Measurements from ENCODE around the gene REXO2. TPM values are rescaled to one million over a fixed set of nuclear protein-coding genes. Genes with fewer than 3 reads are reported as not detected.

The REXO2 gene
- total RNA-seq, 1 experiment from 2014 or later, result 72.5 TPM

GRCh38 chr11:114496915-114497314 is 57.6 kb downstream of the REXO2 start:
- BruUV-seq (replicated peaks), result no TSS peak
- no peak overlapping the region for H3K4me2 ChIP-seq (ENCODE audit: low read length)
- no peaks in the 10 kb centered on the region for H3K9me3 ChIP-seq (ENCODE audit: control insufficient read depth in 1 of 2, insufficient read depth in 1 of 2, low read depth in 1 of 2, low read length in 2 of 2)
- intact Hi-C loops (cut with micrococcal nuclease), result no loop called here
- ChIA-PET POLR2A (no interaction called here), RAD21 (ENCODE audit: low non-redundant PET in 1 of 2, low total read pairs in 2 of 2, uncharacterized antibody in 2 of 2, unreplicated experiment in 2 of 2) (no interaction called here), CTCF (no interaction called here)
- H4K20me1 ChIP-seq (ENCODE audit: insufficient read depth), result no peaks in the 10 kb centered on the region; the same call in 1 of the 2 replicates
- no peak for TF ChIP-seq EGR1 (IDR thresholded peaks at IDR 0.05; ENCODE audit: low read depth)
- TF ChIP-seq RAD21 (IDR thresholded peaks at IDR 0.05; ENCODE audit: low read depth), result peak; percentile 40; the same call in 1 of the 2 replicates
- DNase-seq (ENCODE audit: low read depth, low spot score), result no peak
- no peak overlapping the region for H3K9ac ChIP-seq (ENCODE audit: low read length)
- H2AFZ ChIP-seq (ENCODE audit: low read depth, low read length, poor library complexity, severe bottlenecking), result no peak overlapping the region
- H3K4me3 ChIP-seq (replicated peaks in 1 of 2; ENCODE audit: low read depth in 1 of 2, low read length in 2 of 2), result no peak overlapping the region
- no peaks in the 10 kb centered on the region for H3K79me2 ChIP-seq (ENCODE audit: insufficient read depth, low read length)
- H3K9me2 ChIP-seq (ENCODE audit: insufficient read depth), result no peaks in the 10 kb centered on the region
- no peak overlapping the region for H3K27ac ChIP-seq (ENCODE audit: low read depth, low read length)
- H3K4me1 ChIP-seq (ENCODE audit: control insufficient read depth in 1 of 2, insufficient read depth in 2 of 2, low read length in 2 of 2), result 0 out of 4 replicates have a peak, but pooled peaks cover 0 to 2% of the 10 kb centered on the region in 2 experiments
- no peak for ATAC-seq
- no peaks in the 10 kb centered on the region for H3K36me3 ChIP-seq (ENCODE audit: control insufficient read depth in 1 of 2, insufficient read depth in 2 of 2, low read length in 2 of 2)
- no peaks in the 10 kb centered on the region for H3K27me3 ChIP-seq (ENCODE audit: insufficient read depth, low read length)

DNA sequence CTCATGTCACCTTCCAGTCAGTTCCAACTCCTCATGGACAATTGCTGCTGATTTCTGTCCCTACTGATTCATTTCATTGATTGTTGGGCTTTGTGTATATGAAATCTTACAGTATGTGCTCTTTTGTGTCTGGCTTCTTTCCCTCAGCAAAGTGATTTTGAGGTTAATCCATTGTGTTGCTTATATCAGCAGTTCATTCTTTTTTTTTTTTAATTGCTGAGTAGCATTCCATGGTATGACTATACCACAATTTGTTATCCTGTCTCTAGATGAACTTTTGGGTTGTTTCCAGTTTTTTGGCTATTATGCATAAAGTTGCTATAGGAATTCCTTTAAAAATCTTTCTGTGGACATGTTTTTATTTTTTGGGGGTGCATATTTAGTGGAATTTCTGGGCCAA is 60.5 kb downstream of the REXO2 start:
- ATAC-seq (no peak), DNase-seq (ENCODE audit: low read depth, low spot score) (no peak)
- H3K4me3 ChIP-seq (replicated peaks in 1 of 2; ENCODE audit: low read depth in 1 of 2, low read length in 2 of 2), result no peak overlapping the region
- H3K27ac ChIP-seq (ENCODE audit: low read depth, low read length), result no peak overlapping the region
- H3K36me3 ChIP-seq (ENCODE audit: control insufficient read depth in 1 of 2, insufficient read depth in 2 of 2, low read length in 2 of 2), result no peaks in the 10 kb centered on the region
- intact Hi-C loops (cut with micrococcal nuclease), result no loop called here
- POLR2A ChIA-PET, result no interaction called here
- no TSS peak for BruUV-seq (replicated peaks)
- H3K9ac ChIP-seq (ENCODE audit: low read length), result no peak overlapping the region
- no peaks in the 10 kb centered on the region for H3K27me3 ChIP-seq (ENCODE audit: insufficient read depth, low read length)
- H3K4me1 ChIP-seq (ENCODE audit: control insufficient read depth in 1 of 2, insufficient read depth in 2 of 2, low read length in 2 of 2), result 0 out of 4 replicates have a peak, but pooled peaks cover 0 to 4% of the 10 kb centered on the region in 2 experiments
- no peaks in the 10 kb centered on the region for H3K9me3 ChIP-seq (ENCODE audit: control insufficient read depth in 1 of 2, insufficient read depth in 1 of 2, low read depth in 1 of 2, low read length in 2 of 2)
- no peaks in the 10 kb centered on the region for H3K9me2 ChIP-seq (ENCODE audit: insufficient read depth)
- no peaks in the 10 kb centered on the region for H3K79me2 ChIP-seq (ENCODE audit: insufficient read depth, low read length)
- H3K4me2 ChIP-seq (ENCODE audit: low read length), result no peak overlapping the region
- TF ChIP-seq SP1 (IDR thresholded peaks at IDR 0.05; ENCODE audit: low read depth), result no peak
- no peaks in the 10 kb centered on the region; the same call in 1 of the 2 replicates for H4K20me1 ChIP-seq (ENCODE audit: insufficient read depth)
- RAD21 ChIA-PET (ENCODE audit: low non-redundant PET in 1 of 2, low total read pairs in 2 of 2, uncharacterized antibody in 2 of 2, unreplicated experiment in 2 of 2), result no interaction called here
- CTCF ChIA-PET, result no interaction called here
- no peak overlapping the region for H2AFZ ChIP-seq (ENCODE audit: low read depth, low read length, poor library complexity, severe bottlenecking)

Other genes with a start within 250 kb of the REXO2 start
- gene NNMT, start 143.1 kb upstream of the REXO2 start, total RNA-seq (2021; ENCODE audit: unreplicated experiment), result not detected
- 4.3 TPM for gene C11orf71, start 39.0 kb upstream of the REXO2 start, total RNA-seq (2021; ENCODE audit: unreplicated experiment)
- 27.9 TPM for gene RBM7, start 38.8 kb upstream of the REXO2 start, total RNA-seq (2021; ENCODE audit: unreplicated experiment)
- not detected for gene NXPE1, start 120.4 kb downstream of the REXO2 start, total RNA-seq (2021; ENCODE audit: unreplicated experiment)
- gene NXPE4, start 156.3 kb downstream of the REXO2 start, total RNA-seq (2021; ENCODE audit: unreplicated experiment), result not detected
- not detected for gene NXPE2, start 239.1 kb downstream of the REXO2 start, total RNA-seq (2021; ENCODE audit: unreplicated experiment)

Measured in HCT116 (cell line).